ENCODE results near the gene SAE1.

DNA sequence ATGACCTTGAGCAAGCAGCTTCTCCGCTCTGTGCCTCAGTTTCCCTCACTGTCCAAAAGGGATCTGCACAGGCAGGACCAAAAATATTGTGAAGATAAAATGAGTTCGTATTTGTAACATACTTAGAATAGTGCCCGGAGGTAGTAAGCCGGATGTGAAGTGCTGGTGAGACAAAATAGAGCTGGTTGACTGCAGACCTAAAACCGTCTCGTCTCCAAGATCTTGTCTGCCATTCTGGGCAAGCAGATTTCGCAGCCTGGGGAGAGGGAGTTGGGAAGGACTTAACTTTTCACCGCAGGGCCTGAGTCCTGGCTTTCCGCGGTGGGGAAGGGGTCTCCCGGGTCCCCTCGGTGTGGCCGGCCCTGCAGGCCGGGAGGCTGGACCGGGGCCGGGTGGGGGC, 108.5 kb downstream of the SAE1 start:
- TF ChIP-seq, protein P1, sequence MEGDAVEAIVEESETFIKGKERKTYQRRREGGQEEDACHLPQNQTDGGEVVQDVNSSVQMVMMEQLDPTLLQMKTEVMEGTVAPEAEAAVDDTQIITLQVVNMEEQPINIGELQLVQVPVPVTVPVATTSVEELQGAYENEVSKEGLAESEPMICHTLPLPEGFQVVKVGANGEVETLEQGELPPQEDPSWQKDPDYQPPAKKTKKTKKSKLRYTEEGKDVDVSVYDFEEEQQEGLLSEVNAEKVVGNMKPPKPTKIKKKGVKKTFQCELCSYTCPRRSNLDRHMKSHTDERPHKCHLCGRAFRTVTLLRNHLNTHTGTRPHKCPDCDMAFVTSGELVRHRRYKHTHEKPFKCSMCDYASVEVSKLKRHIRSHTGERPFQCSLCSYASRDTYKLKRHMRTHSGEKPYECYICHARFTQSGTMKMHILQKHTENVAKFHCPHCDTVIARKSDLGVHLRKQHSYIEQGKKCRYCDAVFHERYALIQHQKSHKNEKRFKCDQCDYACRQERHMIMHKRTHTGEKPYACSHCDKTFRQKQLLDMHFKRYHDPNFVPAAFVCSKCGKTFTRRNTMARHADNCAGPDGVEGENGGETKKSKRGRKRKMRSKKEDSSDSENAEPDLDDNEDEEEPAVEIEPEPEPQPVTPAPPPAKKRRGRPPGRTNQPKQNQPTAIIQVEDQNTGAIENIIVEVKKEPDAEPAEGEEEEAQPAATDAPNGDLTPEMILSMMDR (conservative IDR thresholded peaks at IDR 0.05): no peak
- no peak for TF ChIP-seq ZFX (IDR thresholded peaks at IDR 0.05)
